ENCODE results near the gene LUC7L3. TPM values are rescaled to one million over a fixed set of nuclear protein-coding genes. Genes with fewer than 3 reads are reported as not detected.

The LUC7L3 gene
- polyA plus RNA-seq, 2 of the 4 experiments (the other 2 are of a cell fraction) = 209 to 211 TPM

DNA sequence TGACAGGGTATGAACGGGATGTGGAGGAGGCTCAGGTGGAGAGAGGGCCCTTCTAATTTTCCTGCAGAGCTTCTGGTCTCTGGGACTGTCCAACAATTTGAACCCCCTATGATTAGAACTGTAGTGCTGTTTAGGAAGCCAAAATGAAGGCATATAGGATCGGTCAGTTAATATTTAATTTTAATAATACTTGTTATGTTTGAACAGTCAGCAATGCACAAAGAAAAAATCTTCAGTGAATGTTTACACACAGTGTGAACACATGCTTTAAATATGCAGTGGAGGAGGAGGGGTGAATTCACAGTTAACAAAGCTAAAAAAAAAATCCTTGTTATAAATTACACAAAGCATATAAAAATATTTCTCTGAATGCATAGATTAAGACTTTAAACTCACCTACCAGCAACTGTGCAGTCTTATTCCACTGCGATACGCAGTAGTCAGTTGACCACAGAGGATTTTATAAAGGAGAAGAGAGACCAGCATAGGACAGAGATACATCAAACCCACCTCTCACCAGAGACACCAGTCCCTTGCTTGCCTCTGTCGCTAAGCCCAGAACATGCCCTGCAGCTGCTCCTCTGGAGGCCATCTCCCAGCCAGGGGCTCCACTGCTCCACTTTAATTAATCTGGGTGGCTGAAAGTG lies 26.2 kb upstream of the LUC7L3 start (continued):
- TF ChIP-seq TFCP2L1 (CRISPR knock-in tag; IDR thresholded peaks at IDR 0.05) (0 out of 2 replicates have a peak, but pooled peaks have one; percentile 14), FOSB (CRISPR knock-in tag; IDR thresholded peaks at IDR 0.05) (no peak; the same call in 1 of the 2 replicates), SREBF2 (IDR thresholded peaks at IDR 0.05) (no peak), RARB (CRISPR knock-in tag; IDR thresholded peaks at IDR 0.05) (no peak; the same call in 1 of the 2 replicates), CBX8 (IDR thresholded peaks at IDR 0.05) (no peak), NR3C1 (IDR thresholded peaks at IDR 0.05) (no peak), ZNF302 (CRISPR knock-in tag; IDR thresholded peaks at IDR 0.05) (no peak), RCOR1 (IDR thresholded peaks at IDR 0.05; ENCODE audit: low read depth, low read length) (no peak), FOXS1 (CRISPR knock-in tag; IDR thresholded peaks at IDR 0.05) (0 out of 2 replicates have a peak, but pooled peaks have one; percentile 48), CEBPB (IDR thresholded peaks at IDR 0.05) (peak in 1 of 2 experiments; percentile 66; a peak in 2 of 4 replicates), HOXB13 (CRISPR knock-in tag; IDR thresholded peaks at IDR 0.05; ENCODE audit: low read depth) (no peak), HOXB5 (CRISPR knock-in tag; IDR thresholded peaks at IDR 0.05) (no peak), ZC3H11A (IDR thresholded peaks at IDR 0.05) (no peak), MAZ (IDR thresholded peaks at IDR 0.05; ENCODE audit: borderline replicate concordance, low read depth, low read length) (no peak), NFE2L2 (conservative IDR thresholded peaks at IDR 0.05; ENCODE audit: low read length) (no peak), EHMT2 (IDR thresholded peaks at IDR 0.05; ENCODE audit: low read depth) (no peak), JUN (IDR thresholded peaks at IDR 0.05) (peak; percentile 76 to 90; a peak in 4 of 5 replicates), HOXA7 (CRISPR knock-in tag; IDR thresholded peaks at IDR 0.05) (no peak), GATA3 (IDR thresholded peaks at IDR 0.05; ENCODE audit: borderline replicate concordance) (peak; percentile 84), FOSL2 (IDR thresholded peaks at IDR 0.05) (peak; percentile 81; the same call in 1 of the 2 replicates), FOSL2 (CRISPR knock-in tag; IDR thresholded peaks at IDR 0.05) (peak; percentile 95), RFX5 (IDR thresholded peaks at IDR 0.05) (no peak)
- TF ChIP-seq, protein P1, sequence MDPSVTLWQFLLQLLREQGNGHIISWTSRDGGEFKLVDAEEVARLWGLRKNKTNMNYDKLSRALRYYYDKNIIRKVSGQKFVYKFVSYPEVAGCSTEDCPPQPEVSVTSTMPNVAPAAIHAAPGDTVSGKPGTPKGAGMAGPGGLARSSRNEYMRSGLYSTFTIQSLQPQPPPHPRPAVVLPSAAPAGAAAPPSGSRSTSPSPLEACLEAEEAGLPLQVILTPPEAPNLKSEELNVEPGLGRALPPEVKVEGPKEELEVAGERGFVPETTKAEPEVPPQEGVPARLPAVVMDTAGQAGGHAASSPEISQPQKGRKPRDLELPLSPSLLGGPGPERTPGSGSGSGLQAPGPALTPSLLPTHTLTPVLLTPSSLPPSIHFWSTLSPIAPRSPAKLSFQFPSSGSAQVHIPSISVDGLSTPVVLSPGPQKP (IDR thresholded peaks at IDR 0.05; ENCODE audit: low read depth, low read length) = no peak
- TF ChIP-seq, protein P2, sequence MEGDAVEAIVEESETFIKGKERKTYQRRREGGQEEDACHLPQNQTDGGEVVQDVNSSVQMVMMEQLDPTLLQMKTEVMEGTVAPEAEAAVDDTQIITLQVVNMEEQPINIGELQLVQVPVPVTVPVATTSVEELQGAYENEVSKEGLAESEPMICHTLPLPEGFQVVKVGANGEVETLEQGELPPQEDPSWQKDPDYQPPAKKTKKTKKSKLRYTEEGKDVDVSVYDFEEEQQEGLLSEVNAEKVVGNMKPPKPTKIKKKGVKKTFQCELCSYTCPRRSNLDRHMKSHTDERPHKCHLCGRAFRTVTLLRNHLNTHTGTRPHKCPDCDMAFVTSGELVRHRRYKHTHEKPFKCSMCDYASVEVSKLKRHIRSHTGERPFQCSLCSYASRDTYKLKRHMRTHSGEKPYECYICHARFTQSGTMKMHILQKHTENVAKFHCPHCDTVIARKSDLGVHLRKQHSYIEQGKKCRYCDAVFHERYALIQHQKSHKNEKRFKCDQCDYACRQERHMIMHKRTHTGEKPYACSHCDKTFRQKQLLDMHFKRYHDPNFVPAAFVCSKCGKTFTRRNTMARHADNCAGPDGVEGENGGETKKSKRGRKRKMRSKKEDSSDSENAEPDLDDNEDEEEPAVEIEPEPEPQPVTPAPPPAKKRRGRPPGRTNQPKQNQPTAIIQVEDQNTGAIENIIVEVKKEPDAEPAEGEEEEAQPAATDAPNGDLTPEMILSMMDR (IDR thresholded peaks at IDR 0.05) = no peak
- TF ChIP-seq, protein P3, sequence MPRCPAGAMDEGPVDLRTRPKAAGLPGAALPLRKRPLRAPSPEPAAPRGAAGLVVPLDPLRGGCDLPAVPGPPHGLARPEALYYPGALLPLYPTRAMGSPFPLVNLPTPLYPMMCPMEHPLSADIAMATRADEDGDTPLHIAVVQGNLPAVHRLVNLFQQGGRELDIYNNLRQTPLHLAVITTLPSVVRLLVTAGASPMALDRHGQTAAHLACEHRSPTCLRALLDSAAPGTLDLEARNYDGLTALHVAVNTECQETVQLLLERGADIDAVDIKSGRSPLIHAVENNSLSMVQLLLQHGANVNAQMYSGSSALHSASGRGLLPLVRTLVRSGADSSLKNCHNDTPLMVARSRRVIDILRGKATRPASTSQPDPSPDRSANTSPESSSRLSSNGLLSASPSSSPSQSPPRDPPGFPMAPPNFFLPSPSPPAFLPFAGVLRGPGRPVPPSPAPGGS (IDR thresholded peaks at IDR 0.05) = peak; percentile 74; the same call in 1 of the 3 replicates
- TF ChIP-seq, protein P4, sequence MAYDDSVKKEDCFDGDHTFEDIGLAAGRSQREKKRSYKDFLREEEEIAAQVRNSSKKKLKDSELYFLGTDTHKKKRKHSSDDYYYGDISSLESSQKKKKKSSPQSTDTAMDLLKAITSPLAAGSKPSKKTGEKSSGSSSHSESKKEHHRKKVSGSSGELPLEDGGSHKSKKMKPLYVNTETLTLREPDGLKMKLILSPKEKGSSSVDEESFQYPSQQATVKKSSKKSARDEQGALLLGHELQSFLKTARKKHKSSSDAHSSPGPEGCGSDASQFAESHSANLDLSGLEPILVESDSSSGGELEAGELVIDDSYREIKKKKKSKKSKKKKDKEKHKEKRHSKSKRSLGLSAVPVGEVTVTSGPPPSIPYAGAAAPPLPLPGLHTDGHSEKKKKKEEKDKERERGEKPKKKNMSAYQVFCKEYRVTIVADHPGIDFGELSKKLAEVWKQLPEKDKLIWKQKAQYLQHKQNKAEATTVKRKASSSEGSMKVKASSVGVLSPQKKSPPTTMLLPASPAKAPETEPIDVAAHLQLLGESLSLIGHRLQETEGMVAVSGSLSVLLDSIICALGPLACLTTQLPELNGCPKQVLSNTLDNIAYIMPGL (CRISPR knock-in tag; IDR thresholded peaks at IDR 0.05; ENCODE audit: borderline replicate concordance) = no peak
- TF ChIP-seq, protein P5, sequence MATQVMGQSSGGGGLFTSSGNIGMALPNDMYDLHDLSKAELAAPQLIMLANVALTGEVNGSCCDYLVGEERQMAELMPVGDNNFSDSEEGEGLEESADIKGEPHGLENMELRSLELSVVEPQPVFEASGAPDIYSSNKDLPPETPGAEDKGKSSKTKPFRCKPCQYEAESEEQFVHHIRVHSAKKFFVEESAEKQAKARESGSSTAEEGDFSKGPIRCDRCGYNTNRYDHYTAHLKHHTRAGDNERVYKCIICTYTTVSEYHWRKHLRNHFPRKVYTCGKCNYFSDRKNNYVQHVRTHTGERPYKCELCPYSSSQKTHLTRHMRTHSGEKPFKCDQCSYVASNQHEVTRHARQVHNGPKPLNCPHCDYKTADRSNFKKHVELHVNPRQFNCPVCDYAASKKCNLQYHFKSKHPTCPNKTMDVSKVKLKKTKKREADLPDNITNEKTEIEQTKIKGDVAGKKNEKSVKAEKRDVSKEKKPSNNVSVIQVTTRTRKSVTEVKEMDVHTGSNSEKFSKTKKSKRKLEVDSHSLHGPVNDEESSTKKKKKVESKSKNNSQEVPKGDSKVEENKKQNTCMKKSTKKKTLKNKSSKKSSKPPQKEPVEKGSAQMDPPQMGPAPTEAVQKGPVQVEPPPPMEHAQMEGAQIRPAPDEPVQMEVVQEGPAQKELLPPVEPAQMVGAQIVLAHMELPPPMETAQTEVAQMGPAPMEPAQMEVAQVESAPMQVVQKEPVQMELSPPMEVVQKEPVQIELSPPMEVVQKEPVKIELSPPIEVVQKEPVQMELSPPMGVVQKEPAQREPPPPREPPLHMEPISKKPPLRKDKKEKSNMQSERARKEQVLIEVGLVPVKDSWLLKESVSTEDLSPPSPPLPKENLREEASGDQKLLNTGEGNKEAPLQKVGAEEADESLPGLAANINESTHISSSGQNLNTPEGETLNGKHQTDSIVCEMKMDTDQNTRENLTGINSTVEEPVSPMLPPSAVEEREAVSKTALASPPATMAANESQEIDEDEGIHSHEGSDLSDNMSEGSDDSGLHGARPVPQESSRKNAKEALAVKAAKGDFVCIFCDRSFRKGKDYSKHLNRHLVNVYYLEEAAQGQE (IDR thresholded peaks at IDR 0.05) = no peak
- TF ChIP-seq, protein P6, sequence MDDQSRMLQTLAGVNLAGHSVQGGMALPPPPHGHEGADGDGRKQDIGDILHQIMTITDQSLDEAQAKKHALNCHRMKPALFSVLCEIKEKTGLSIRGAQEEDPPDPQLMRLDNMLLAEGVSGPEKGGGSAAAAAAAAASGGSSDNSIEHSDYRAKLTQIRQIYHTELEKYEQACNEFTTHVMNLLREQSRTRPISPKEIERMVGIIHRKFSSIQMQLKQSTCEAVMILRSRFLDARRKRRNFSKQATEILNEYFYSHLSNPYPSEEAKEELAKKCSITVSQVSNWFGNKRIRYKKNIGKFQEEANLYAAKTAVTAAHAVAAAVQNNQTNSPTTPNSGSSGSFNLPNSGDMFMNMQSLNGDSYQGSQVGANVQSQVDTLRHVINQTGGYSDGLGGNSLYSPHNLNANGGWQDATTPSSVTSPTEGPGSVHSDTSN (IDR thresholded peaks at IDR 0.05) = no peak
- TF ChIP-seq, protein P7, sequence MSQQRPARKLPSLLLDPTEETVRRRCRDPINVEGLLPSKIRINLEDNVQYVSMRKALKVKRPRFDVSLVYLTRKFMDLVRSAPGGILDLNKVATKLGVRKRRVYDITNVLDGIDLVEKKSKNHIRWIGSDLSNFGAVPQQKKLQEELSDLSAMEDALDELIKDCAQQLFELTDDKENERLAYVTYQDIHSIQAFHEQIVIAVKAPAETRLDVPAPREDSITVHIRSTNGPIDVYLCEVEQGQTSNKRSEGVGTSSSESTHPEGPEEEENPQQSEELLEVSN (IDR thresholded peaks at IDR 0.05; ENCODE audit: borderline replicate concordance, low read depth) = no peak
- TF ChIP-seq, protein P8, sequence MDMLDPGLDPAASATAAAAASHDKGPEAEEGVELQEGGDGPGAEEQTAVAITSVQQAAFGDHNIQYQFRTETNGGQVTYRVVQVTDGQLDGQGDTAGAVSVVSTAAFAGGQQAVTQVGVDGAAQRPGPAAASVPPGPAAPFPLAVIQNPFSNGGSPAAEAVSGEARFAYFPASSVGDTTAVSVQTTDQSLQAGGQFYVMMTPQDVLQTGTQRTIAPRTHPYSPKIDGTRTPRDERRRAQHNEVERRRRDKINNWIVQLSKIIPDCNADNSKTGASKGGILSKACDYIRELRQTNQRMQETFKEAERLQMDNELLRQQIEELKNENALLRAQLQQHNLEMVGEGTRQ (IDR thresholded peaks at IDR 0.05) = no peak
